UCSD-AML1 (cell line): ENCODE results near the gene ATP2B1.
A peak's percentile ranks its signal among the peaks of the same experiment; 100 is the strongest.
"Not testable (repeated sequence)": the region's sequence is repeated elsewhere in the genome, so short reads cannot be mapped to it uniquely, and the experiment has no call there.

Experiments
- DNase-seq: peaks from one replicate; lab custom pipeline; 2025; ENCODE audit not compliant: unreplicated experiment; lab: John Stamatoyannopoulos, UW

ATP2B1 gene

GRCh38 chr12:89708565-89709156 lies at the start of gene ATP2B1:
ATP2B1 (minus strand) TSS chr12:89708838; CDS start chr12:89655886, 52,952 bp downstream.
- DNase-seq = peak; percentile 86

- not testable (repeated sequence) for DNase-seq
Observed at GRCh38 chr12:89757987-89758386, 49.3 kb upstream of the ATP2B1 start.

GRCh38 chr12:89756585-89757398 lies 48.2 kb upstream of the ATP2B1 start:
- peak; percentile 20 for DNase-seq

- DNase-seq = peak; percentile 15
Observed at GRCh38 chr12:89756194-89756584, 47.6 kb upstream of the ATP2B1 start.

GRCh38 chr12:89753997-89754396 lies 45.4 kb upstream of the ATP2B1 start:
- DNase-seq = no peak

- peak; percentile 7 for DNase-seq
Observed at GRCh38 chr12:89752341-89752740, 43.7 kb upstream of the ATP2B1 start.

- DNase-seq = peak; percentile 5
Observed at GRCh38 chr12:89750389-89751351, 42.0 kb upstream of the ATP2B1 start.

GRCh38 chr12:89748791-89749190 lies 40.2 kb upstream of the ATP2B1 start:
- DNase-seq = no peak

- no peak for DNase-seq
Observed at GRCh38 chr12:89745286-89745685, 36.6 kb upstream of the ATP2B1 start.

- no peak for DNase-seq
Observed at GRCh38 chr12:89742337-89743022, 33.8 kb upstream of the ATP2B1 start.

GRCh38 chr12:89740943-89741342 lies 32.3 kb upstream of the ATP2B1 start:
- no peak for DNase-seq

GRCh38 chr12:89736995-89737394 lies 28.4 kb upstream of the ATP2B1 start:
- no peak for DNase-seq

GRCh38 chr12:89733579-89734201 lies 25.1 kb upstream of the ATP2B1 start:
- DNase-seq = no peak

- DNase-seq = no peak
Observed at GRCh38 chr12:89732522-89732921, 23.9 kb upstream of the ATP2B1 start.

- no peak for DNase-seq
Observed at GRCh38 chr12:89731614-89732013, 23.0 kb upstream of the ATP2B1 start.

GRCh38 chr12:89731089-89731488 lies 22.5 kb upstream of the ATP2B1 start:
- DNase-seq = no peak

GRCh38 chr12:89729946-89730459 lies 21.4 kb upstream of the ATP2B1 start:
- DNase-seq = no peak

- no peak for DNase-seq
Observed at GRCh38 chr12:89723276-89723675, 14.6 kb upstream of the ATP2B1 start.

GRCh38 chr12:89721291-89721987 lies 12.8 kb upstream of the ATP2B1 start:
- peak; percentile 9 for DNase-seq
